Keratinocyte (primary cell): ENCODE measurements around the gene SOX14. TPM values are rescaled to one million over a fixed set of nuclear protein-coding genes. Genes with fewer than 3 reads are reported as not detected.
A peak's percentile ranks its signal among the peaks of the same experiment; 100 is the strongest.

Experiments
- DNase-seq: peaks from one replicate; pipeline ENCODE4 v3.0.0-alpha.2; 2011; ENCODE audit warnings: low read depth, missing footprints, low spot score
- FAIRE-seq: peaks from 2 replicates; lab custom pipeline; 2011; peaks lifted over from hg19 to GRCh38; lab: Jason Lieb, UNC
- H2AFZ ChIP-seq: 2 replicates; pipeline ENCODE4 v1.6.0; 2012; ENCODE audit warnings: low read length, control low read depth, inconsistent platforms; ENCODE audit not compliant: control insufficient read depth
- H3K27ac ChIP-seq: 2 replicates; pipeline ENCODE4 v1.5.1; 2011; ENCODE audit warnings: low read length; ENCODE audit not compliant: control insufficient read depth, insufficient read depth
- H3K27me3 ChIP-seq: 3 replicates; pipeline ENCODE4 v1.6.0; 2011; ENCODE audit warnings: low read length; ENCODE audit not compliant: control insufficient read depth, insufficient read depth; ENCODE audit errors: extremely low read depth
- H3K36me3 ChIP-seq, 2 experiments: 2 replicates in 1 of 2; 3 replicates in 1 of 2; pipeline ENCODE4 v1.5.1; 2011; ENCODE audit warnings: low read length in 2 of 2, mild to moderate bottlenecking in 1 of 2; ENCODE audit not compliant: control insufficient read depth in 2 of 2, insufficient read depth in 2 of 2; ENCODE audit errors: extremely low read depth in 1 of 2
- H3K4me1 ChIP-seq: 3 replicates; pipeline ENCODE4 v1.5.1; 2011; ENCODE audit warnings: low read length; ENCODE audit not compliant: control insufficient read depth, insufficient read depth; ENCODE audit errors: extremely low read depth
- H3K4me2 ChIP-seq: 3 replicates; pipeline ENCODE4 v1.6.0; 2011; ENCODE audit warnings: low read depth, low read length; ENCODE audit not compliant: control insufficient read depth, insufficient read depth; ENCODE audit errors: extremely low read depth
- H3K4me3 ChIP-seq, 3 experiments: fragments of 200-600 bp in 1 of 3; sonication (generic) in 1 of 3; 2 replicates in 2 of 3; 3 replicates in 1 of 3; pipeline ENCODE4 v1.5.1; 2011 to 2016; ENCODE audit warnings: low read length in 3 of 3, mild to moderate bottlenecking in 3 of 3, control low read depth in 2 of 3, inconsistent platforms in 1 of 3, low read depth in 1 of 3, mixed read lengths in 1 of 3, mixed run types in 1 of 3, moderate library complexity in 1 of 3; ENCODE audit not compliant: control insufficient read depth in 2 of 3, insufficient read depth in 2 of 3; ENCODE audit errors: extremely low read depth in 1 of 3
- H3K79me2 ChIP-seq: 2 replicates; pipeline ENCODE4 v1.6.0; 2012; ENCODE audit warnings: low read length; ENCODE audit not compliant: control insufficient read depth, insufficient read depth
- H3K9ac ChIP-seq: 3 replicates; pipeline ENCODE4 v1.6.0; 2011; ENCODE audit warnings: low read length; ENCODE audit not compliant: control insufficient read depth, insufficient read depth; ENCODE audit errors: extremely low read depth
- H3K9me1 ChIP-seq: 3 replicates; pipeline ENCODE4 v1.6.0; 2011; ENCODE audit warnings: low read length; ENCODE audit not compliant: control insufficient read depth, insufficient read depth; ENCODE audit errors: extremely low read depth
- H3K9me3 ChIP-seq: 2 replicates; pipeline ENCODE4 v1.5.1; 2012; ENCODE audit warnings: low read depth, low read length; ENCODE audit not compliant: control insufficient read depth
- H4K20me1 ChIP-seq: 3 replicates; pipeline ENCODE4 v1.6.0; 2011; ENCODE audit warnings: low read length; ENCODE audit not compliant: control insufficient read depth, insufficient read depth; ENCODE audit errors: extremely low read depth
- CTCF ChIP-seq, 3 experiments: IDR thresholded peaks in 1 of 3; conservative IDR thresholded peaks in 1 of 3; optimal IDR thresholded peaks in 1 of 3; 2 replicates in 2 of 3; 3 replicates in 1 of 3; pipeline versions ENCODE3 to v1.5.1; 2011; ENCODE audit warnings: low read length in 3 of 3, mild to moderate bottlenecking in 3 of 3, moderate library complexity in 2 of 3, control low read depth in 1 of 3, inconsistent platforms in 1 of 3; ENCODE audit not compliant: insufficient read depth in 2 of 3; ENCODE audit errors: extremely low read depth in 1 of 3
- EZH2 ChIP-seq: IDR thresholded peaks from one replicate; pipeline ENCODE4 v1.6.1; 2012; ENCODE audit warnings: inconsistent platforms, mild to moderate bottlenecking, low read length, moderate library complexity
- dilution Hi-C: fragments of 300-500 bp; cut with MboI; formaldehyde crosslinking; loops from one replicate; pipeline ENCODE4 v1.7.0; 2020; ENCODE audit warnings: low sequenced_read_pairs; ENCODE audit not compliant: extremely low pct_ligation_motif_present
- polyA plus RNA-seq, 5 experiments: library from polyadenylated mRNA; depleted of rRNA in 3 of 5; stranded (reverse) in 3 of 5; stranded (forward) in 1 of 5; unstranded in 1 of 5; fragments of >200 nt; gene quantifications; 1 replicate in 1 of 5; 2 replicates in 3 of 5; 3 replicates in 1 of 5; pipeline versions ENCODE4 v1.2.1 to v1.2.3, GENCODE V29; 2011 to 2012; ENCODE audit warnings: missing spikeins in 2 of 5, low read depth in 1 of 5, low replicate concordance in 1 of 5

The SOX14 gene
- polyA plus RNA-seq, 1 donor (not counting 4 experiments of a cell fraction or from before 2014, with no cell fraction given) = not detected

- Histone ChIP-seq H2AFZ (no peak overlapping the region), H3K4me3 (no peak overlapping the region), H3K9me1 (no peaks in the 10 kb centered on the region), H3K4me1 (peaks cover 3% of the 10 kb centered on the region), H3K27me3 (peaks cover 74% of the 10 kb centered on the region), H4K20me1 (no peaks in the 10 kb centered on the region), H3K4me2 (no peak overlapping the region), H3K79me2 (no peaks in the 10 kb centered on the region), H3K9me3 (no peaks in the 10 kb centered on the region), H3K36me3 (no peaks in the 10 kb centered on the region), H3K27ac (no peak overlapping the region), H3K9ac (no peak overlapping the region)
- TF ChIP-seq CTCF (optimal IDR thresholded peaks at IDR 0.05 in 1 of 3, IDR thresholded peaks at IDR 0.05 in 1 of 3, conservative IDR thresholded peaks at IDR 0.05 in 1 of 3; ENCODE audit: extremely low read depth in 1 of 3, insufficient read depth in 2 of 3, low read length in 3 of 3) (no peak), EZH2 (peak; percentile 7)
- dilution Hi-C loops = no loop called here
- no peak for DNase-seq
- FAIRE-seq = no peak
These were observed 3.0 kb upstream of the SOX14 start for GRCh38 chr3:137761099-137761562.

GRCh38 chr3:137761563-137762503 lies 2.3 kb upstream of the SOX14 start:
- Histone ChIP-seq H4K20me1 (no peaks in the 10 kb centered on the region), H3K9me1 (no peaks in the 10 kb centered on the region), H3K9me3 (no peaks in the 10 kb centered on the region), H3K36me3 (no peaks in the 10 kb centered on the region), H3K4me3 (no peak overlapping the region), H2AFZ (no peak overlapping the region), H3K4me1 (peaks cover 3% of the 10 kb centered on the region), H3K4me2 (no peak overlapping the region), H3K27me3 (peaks cover 81% of the 10 kb centered on the region), H3K9ac (no peak overlapping the region), H3K27ac (no peak overlapping the region), H3K79me2 (no peaks in the 10 kb centered on the region)
- FAIRE-seq = no peak
- dilution Hi-C loops = no loop called here
- TF ChIP-seq CTCF (optimal IDR thresholded peaks at IDR 0.05 in 1 of 3, IDR thresholded peaks at IDR 0.05 in 1 of 3, conservative IDR thresholded peaks at IDR 0.05 in 1 of 3; ENCODE audit: extremely low read depth in 1 of 3, insufficient read depth in 2 of 3, low read length in 3 of 3) (no peak), EZH2 (no peak)
- no peak for DNase-seq
